HCT116 (cell line): ENCODE measurements around the gene EVX1. TPM values are rescaled to one million over a fixed set of nuclear protein-coding genes. Genes with fewer than 3 reads are reported as not detected.

Source experiments
- ATAC-seq: fragments of 200-7000 bp; cut with Tn5 transposase; 2 replicates; pipeline ENCODE4 v1.9.1; 2020; ENCODE audit warnings: mild to moderate bottlenecking, moderate library complexity
- BruUV-seq: library from RNA; stranded (reverse); fragments of 400-500 nt; replicated peaks from 2 replicates; lab custom pipeline; 2021; lab: Mats Ljungman, UMichigan
- CTCF ChIA-PET: fragments of 300-600 bp; sonication (Branson Sonifier 250); formaldehyde crosslinking; loops from one replicate; lab custom pipeline; 2021; ENCODE audit warnings: antibody characterized with exemption; lab: Charles Lee
- POLR2A ChIA-PET: fragments of 300-600, 350-600 bp; sonication (Branson Sonifier 250); formaldehyde crosslinking; loops from one replicate; lab custom pipeline; 2021; ENCODE audit warnings: antibody characterized with exemption; lab: Charles Lee
- RAD21 ChIA-PET, 2 experiments: fragments of 300-600 bp; sonication (Branson Sonifier 250); formaldehyde crosslinking; loops; one replicate each; lab custom pipeline; 2023; ENCODE audit warnings: low total read pairs in 2 of 2; ENCODE audit not compliant: uncharacterized antibody in 2 of 2, unreplicated experiment in 2 of 2, low non-redundant PET in 1 of 2; lab: Charles Lee
- DNase-seq: peaks from one replicate; pipeline ENCODE4 v3.0.0-alpha.2; 2010; ENCODE audit warnings: low read depth, low spot score
- H2AFZ ChIP-seq: fragments of 200-600 bp; shearing (Covaris generic), sonication (generic); 2 replicates; pipeline ENCODE4 v1.6.1; 2017; ENCODE audit warnings: low read depth, mixed run types, mixed read lengths, antibody characterized with exemption, low read length; ENCODE audit not compliant: poor library complexity, severe bottlenecking
- H3K27ac ChIP-seq: 2 replicates; pipeline ENCODE4 v1.5.1; 2012; ENCODE audit warnings: low read depth, low read length
- H3K27me3 ChIP-seq: fragments of 200-600 bp; sonication (generic); 2 replicates; pipeline ENCODE4 v1.6.1; 2016; ENCODE audit warnings: mixed run types, low read length, mixed read lengths; ENCODE audit not compliant: insufficient read depth
- H3K36me3 ChIP-seq, 2 experiments: fragments of 200-500 bp in 1 of 2; fragments of 200-600 bp in 1 of 2; sonication (Bioruptor generic) in 1 of 2; sonication (generic) in 1 of 2; 2 replicates each; pipeline versions ENCODE4 v1.5.1 to v1.6.1; 2014 to 2016; ENCODE audit warnings: low read length in 2 of 2, inconsistent platforms in 1 of 2, mixed read lengths in 1 of 2, mixed run types in 1 of 2; ENCODE audit not compliant: insufficient read depth in 2 of 2, control insufficient read depth in 1 of 2
- H3K4me1 ChIP-seq, 2 experiments: fragments of 200-600 bp in 1 of 2; sonication (generic) in 1 of 2; 2 replicates each; pipeline versions ENCODE4 v1.5.1 to v1.6.1; 2012 to 2017; ENCODE audit warnings: low read length in 2 of 2, inconsistent platforms in 1 of 2, mild to moderate bottlenecking in 1 of 2, mixed read lengths in 1 of 2, mixed run types in 1 of 2, moderate library complexity in 1 of 2; ENCODE audit not compliant: insufficient read depth in 2 of 2, control insufficient read depth in 1 of 2
- H3K4me2 ChIP-seq: fragments of 200-600 bp; sonication (generic); 2 replicates; pipeline ENCODE4 v1.6.1; 2017; ENCODE audit warnings: mixed run types, low read length, mixed read lengths
- H3K4me3 ChIP-seq, 2 experiments: fragments of 200-600 bp in 1 of 2; sonication (generic) in 1 of 2; replicated peaks in 1 of 2; 2 replicates each; pipeline ENCODE4 v1.5.1; 2011 to 2016; ENCODE audit warnings: low read length in 2 of 2, control low read depth in 1 of 2, low read depth in 1 of 2, mild to moderate bottlenecking in 1 of 2, mixed read lengths in 1 of 2, mixed run types in 1 of 2
- H3K79me2 ChIP-seq: fragments of 200-600 bp; sonication (generic); 2 replicates; pipeline ENCODE4 v1.6.1; 2017; ENCODE audit warnings: mild to moderate bottlenecking, mixed run types, low read length, moderate library complexity, mixed read lengths; ENCODE audit not compliant: insufficient read depth
- H3K9ac ChIP-seq: fragments of 200-600 bp; sonication (generic); 2 replicates; pipeline ENCODE4 v1.6.1; 2016; ENCODE audit warnings: low read length, mixed read lengths
- H3K9me2 ChIP-seq: fragments of 200-600 bp; sonication (generic), shearing (Covaris generic); 2 replicates; pipeline ENCODE4 v1.6.1; 2017; ENCODE audit warnings: mixed run types, mild to moderate bottlenecking, moderate library complexity; ENCODE audit not compliant: insufficient read depth
- H3K9me3 ChIP-seq, 2 experiments: fragments of 200-500 bp in 1 of 2; fragments of 200-600 bp in 1 of 2; sonication (Bioruptor generic) in 1 of 2; sonication (generic) in 1 of 2; 2 replicates each; pipeline ENCODE4 v1.6.1; 2014 to 2017; ENCODE audit warnings: low read length in 2 of 2, mixed read lengths in 2 of 2, inconsistent platforms in 1 of 2, low read depth in 1 of 2, mild to moderate bottlenecking in 1 of 2, mixed run types in 1 of 2, moderate library complexity in 1 of 2; ENCODE audit not compliant: control insufficient read depth in 1 of 2, insufficient read depth in 1 of 2
- H4K20me1 ChIP-seq: fragments of 200-600 bp; sonication (generic), shearing (Covaris generic); 2 replicates; pipeline ENCODE4 v1.6.1; 2017; ENCODE audit warnings: mixed run types, mild to moderate bottlenecking, moderate library complexity; ENCODE audit not compliant: insufficient read depth
- ATF3 ChIP-seq: IDR thresholded peaks from 2 replicates; pipeline ENCODE4 v1.6.1; 2012
- CBX3 ChIP-seq: IDR thresholded peaks from 2 replicates; pipeline ENCODE4 v1.6.1; 2012; ENCODE audit warnings: low read depth
- ELF1 ChIP-seq: IDR thresholded peaks from 2 replicates; pipeline ENCODE4 v1.6.1; 2012; ENCODE audit warnings: low read depth, borderline replicate concordance
- EZH2phosphoT487 ChIP-seq: fragments of 200-600 bp; IDR thresholded peaks from 2 replicates; pipeline ENCODE4 v1.6.1; 2018; ENCODE audit warnings: antibody characterized with exemption, borderline replicate concordance
- JUND ChIP-seq: IDR thresholded peaks from 2 replicates; pipeline ENCODE4 v1.6.1; 2012
- POLR2AphosphoS5 ChIP-seq: IDR thresholded peaks from 2 replicates; pipeline ENCODE4 v1.6.1; 2011; ENCODE audit warnings: mild to moderate bottlenecking, low read depth, low read length, moderate library complexity
- SIN3A ChIP-seq: IDR thresholded peaks from 2 replicates; pipeline ENCODE4 v1.6.1; 2012; ENCODE audit warnings: low read depth
- SP1 ChIP-seq: IDR thresholded peaks from 2 replicates; pipeline ENCODE4 v1.6.1; 2012; ENCODE audit warnings: low read depth
- SRF ChIP-seq: IDR thresholded peaks from 2 replicates; pipeline ENCODE4 v1.6.1; 2012; ENCODE audit warnings: low read depth
- TCF7L2 ChIP-seq: IDR thresholded peaks from 2 replicates; pipeline ENCODE4 v1.7.0; 2011; ENCODE audit warnings: borderline replicate concordance, inconsistent platforms; ENCODE audit not compliant: insufficient read depth, insufficient read length; ENCODE audit errors: extremely low read depth
- YY1 ChIP-seq: IDR thresholded peaks from 2 replicates; pipeline ENCODE4 v1.6.1; 2011; ENCODE audit warnings: low read length, low read depth, moderate library complexity, mild to moderate bottlenecking; ENCODE audit not compliant: insufficient replicate concordance; ENCODE audit errors: extremely low read depth
- ZBTB33 ChIP-seq: IDR thresholded peaks from 2 replicates; pipeline ENCODE4 v1.6.1; 2011; ENCODE audit warnings: mild to moderate bottlenecking, low read length, moderate library complexity; ENCODE audit not compliant: insufficient replicate concordance; ENCODE audit errors: extremely low read depth
- ZNF274 ChIP-seq: fragments of 200-500 bp; sonication (Bioruptor generic); IDR thresholded peaks from 2 replicates; pipeline ENCODE4 v1.6.1; 2014; ENCODE audit warnings: mild to moderate bottlenecking, low read depth, low read length, inconsistent platforms
- intact Hi-C: fragments of 100-400 bp; cut with micrococcal nuclease; formaldehyde crosslinking; loops from 2 replicates; pipeline ENCODE4 v1.10.0; 2022
- total RNA-seq: library from RNA; stranded (reverse); gene quantifications from one replicate; pipeline ENCODE4 v1.2.1, GENCODE V29; 2021; ENCODE audit not compliant: unreplicated experiment

EVX1 gene
- total RNA-seq, 1 experiment from 2014 or later: 0.25 TPM

- no peaks in the 10 kb centered on the region for H3K36me3 ChIP-seq
- no peaks in the 10 kb centered on the region for H3K79me2 ChIP-seq
- ChIA-PET CTCF (no interaction called here), POLR2A (no interaction called here), RAD21 (no interaction called here)
- BruUV-seq: no TSS peak
- H2AFZ ChIP-seq: no peak overlapping the region
- H3K27me3 ChIP-seq: no peaks in the 10 kb centered on the region
- H3K4me1 ChIP-seq: no peaks in the 10 kb centered on the region
- no peak overlapping the region for H3K27ac ChIP-seq
- H3K9me2 ChIP-seq: no peaks in the 10 kb centered on the region
- H3K4me2 ChIP-seq: no peak overlapping the region
- ATAC-seq (no peak), DNase-seq (no peak)
- H3K9ac ChIP-seq: no peak overlapping the region
- no peaks in the 10 kb centered on the region for H3K9me3 ChIP-seq
- no peak overlapping the region for H3K4me3 ChIP-seq
- no peak for TF ChIP-seq ELF1
- no peak for TF ChIP-seq CBX3
- no peak for TF ChIP-seq ZNF274
- TF ChIP-seq EZH2phosphoT487: no peak
- no peak for TF ChIP-seq SRF
- TF ChIP-seq ZBTB33: no peak
- TF ChIP-seq TCF7L2: no peak
- TF ChIP-seq JUND: no peak
- no peak for TF ChIP-seq ATF3
- TF ChIP-seq POLR2AphosphoS5: no peak
- TF ChIP-seq SIN3A: no peak
- no peak for TF ChIP-seq YY1
- TF ChIP-seq SP1: no peak
- intact Hi-C loops: no loop called here
- H4K20me1 ChIP-seq: no peaks in the 10 kb centered on the region
Measured at GRCh38 chr7:27248911-27249723, 6.5 kb downstream of the EVX1 start.
